GM18517 (cell line): Measurements from ENCODE around the gene SZT2.
A peak's percentile ranks its signal among the peaks of the same experiment; 100 is the strongest.

Experiments used
- ATAC-seq: cut with Tn5 transposase; IDR thresholded peaks from one replicate; pipeline ENCODE4 v1.9.1; 2021; ENCODE audit warnings: mild to moderate bottlenecking, moderate library complexity; ENCODE audit not compliant: unreplicated experiment

SZT2 gene

DNA sequence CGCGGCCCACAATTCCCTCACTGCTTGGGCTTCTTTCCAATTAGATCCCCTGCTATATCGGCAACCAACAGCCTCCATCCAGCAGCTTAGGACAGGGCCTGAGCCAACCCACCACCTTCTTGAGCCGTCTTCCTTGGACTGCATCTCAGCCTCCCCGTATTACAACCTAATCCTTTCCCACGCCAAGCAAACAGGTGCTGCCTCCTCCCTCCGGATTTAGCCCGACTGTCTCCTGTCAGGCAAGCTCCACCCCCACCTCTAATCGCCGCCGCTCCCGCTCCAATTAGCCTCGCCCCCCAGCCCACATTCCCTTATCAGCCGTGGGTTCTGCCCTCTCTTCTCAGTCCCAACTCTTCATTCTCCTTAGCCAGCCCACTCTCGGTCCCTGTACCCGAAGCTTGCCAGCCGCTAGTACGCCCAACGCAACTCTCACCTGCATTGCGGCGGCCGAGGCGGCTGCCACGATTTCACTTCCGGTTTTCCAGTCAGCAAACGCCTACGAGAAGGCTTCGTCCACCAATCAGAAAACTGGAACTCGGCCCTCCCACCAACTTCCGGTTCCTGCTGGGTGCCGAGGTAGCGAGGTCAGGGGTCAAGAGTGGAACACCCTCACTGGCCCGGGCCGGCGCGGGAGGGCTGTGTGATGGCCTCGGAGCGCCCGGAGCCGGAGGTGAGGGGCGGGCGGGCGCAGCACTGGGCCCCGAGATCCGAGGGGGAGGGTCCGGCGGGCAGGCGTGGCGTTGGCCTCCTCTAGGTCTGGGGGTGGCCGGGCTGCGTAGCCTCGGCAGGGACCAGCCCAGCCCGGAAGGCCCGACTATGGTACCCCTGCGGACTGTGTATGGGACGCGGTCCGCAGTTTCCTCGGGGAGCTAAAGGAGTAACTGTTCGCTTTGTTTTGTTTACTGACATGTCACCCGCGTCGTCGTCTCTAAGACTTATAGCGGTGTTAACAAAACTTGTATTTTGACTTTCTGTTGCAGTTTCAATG lies at the start of gene SZT2, which contains the start of gene MED8:
TSS of gene SZT2 (plus strand) at position 574 of the 988 bp plus-strand sequence. CDS start at position 644, 70 bp downstream.
TSS of gene MED8 (minus strand) at position 475 of the 988 bp plus-strand sequence. CDS start at position 439, 36 bp downstream.
- ATAC-seq: peak; percentile 89

- no peak for ATAC-seq
Observed at GRCh38 chr1:43340559-43340958, 49.1 kb upstream of the SZT2 start.

DNA sequence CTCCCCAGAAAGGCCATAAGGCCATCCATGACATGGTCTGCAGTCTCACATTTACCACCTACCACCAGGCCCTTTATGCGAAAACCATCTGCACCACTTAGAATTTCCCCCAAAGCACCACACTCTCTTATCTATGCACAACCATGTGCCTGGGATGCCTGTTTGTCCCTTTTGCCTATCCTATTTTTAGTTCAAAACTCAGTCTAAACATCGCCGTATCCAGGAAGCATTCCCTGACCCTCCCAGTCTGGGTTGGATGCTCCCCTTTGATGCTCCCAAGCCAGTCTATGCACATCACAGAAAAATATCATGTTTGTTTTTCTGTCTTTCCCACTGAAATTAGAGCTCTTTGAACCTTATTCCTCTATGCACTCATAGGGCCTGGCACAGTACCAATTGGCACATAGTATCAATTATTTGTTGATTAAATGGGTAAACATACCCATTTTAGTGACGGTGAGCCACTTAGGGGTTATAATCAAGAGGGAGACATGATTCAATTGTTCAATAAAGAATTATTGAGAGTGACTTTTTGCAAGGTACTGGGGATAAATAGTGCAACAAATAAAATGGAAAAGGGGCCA lies 45.3 kb upstream of the SZT2 start:
- ATAC-seq: no peak

DNA sequence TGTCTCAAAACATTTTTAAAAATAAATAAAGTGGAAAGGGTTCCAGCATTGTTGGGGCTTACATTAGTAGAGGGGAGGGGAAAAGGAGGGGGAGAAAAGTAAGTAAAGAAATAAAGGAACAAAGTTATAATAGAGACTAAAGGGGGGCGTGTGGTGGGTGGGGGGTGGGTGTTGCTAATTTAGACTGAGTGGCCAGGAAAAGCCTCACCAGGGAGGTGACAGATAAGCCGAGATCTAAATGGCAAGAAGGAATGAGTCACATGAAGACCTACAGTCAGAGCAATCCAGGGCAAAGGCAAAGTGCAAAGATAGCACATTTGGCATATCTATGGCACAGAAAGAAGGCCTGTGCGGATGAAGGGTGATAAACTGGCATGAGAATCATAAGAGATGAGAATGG lies 44.6 kb upstream of the SZT2 start:
- no peak for ATAC-seq

DNA sequence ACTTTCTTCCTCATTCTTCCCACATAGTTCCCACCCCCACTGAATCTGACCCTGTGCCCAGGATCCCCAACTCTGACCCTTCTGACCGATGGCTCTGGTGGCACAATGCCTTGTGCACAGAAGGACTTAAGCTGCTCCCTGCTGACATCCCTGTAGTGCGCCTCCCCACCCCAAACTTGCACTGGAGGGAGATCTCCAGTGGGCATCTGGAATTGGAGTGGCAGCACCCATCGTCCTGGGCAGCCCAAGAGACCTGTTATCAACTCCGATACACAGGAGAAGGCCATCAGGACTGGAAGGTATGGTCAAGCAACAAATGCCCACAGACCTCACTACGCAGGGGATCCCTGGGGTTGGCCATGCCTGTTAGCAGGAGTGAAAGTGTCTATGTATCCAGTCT lies 43.1 kb upstream of the SZT2 start:
- ATAC-seq: no peak

- ATAC-seq: no peak
Observed at GRCh38 chr1:43348343-43348808, 41.3 kb upstream of the SZT2 start.

- no peak for ATAC-seq
Observed at GRCh38 chr1:43348809-43349593, 40.7 kb upstream of the SZT2 start.

DNA sequence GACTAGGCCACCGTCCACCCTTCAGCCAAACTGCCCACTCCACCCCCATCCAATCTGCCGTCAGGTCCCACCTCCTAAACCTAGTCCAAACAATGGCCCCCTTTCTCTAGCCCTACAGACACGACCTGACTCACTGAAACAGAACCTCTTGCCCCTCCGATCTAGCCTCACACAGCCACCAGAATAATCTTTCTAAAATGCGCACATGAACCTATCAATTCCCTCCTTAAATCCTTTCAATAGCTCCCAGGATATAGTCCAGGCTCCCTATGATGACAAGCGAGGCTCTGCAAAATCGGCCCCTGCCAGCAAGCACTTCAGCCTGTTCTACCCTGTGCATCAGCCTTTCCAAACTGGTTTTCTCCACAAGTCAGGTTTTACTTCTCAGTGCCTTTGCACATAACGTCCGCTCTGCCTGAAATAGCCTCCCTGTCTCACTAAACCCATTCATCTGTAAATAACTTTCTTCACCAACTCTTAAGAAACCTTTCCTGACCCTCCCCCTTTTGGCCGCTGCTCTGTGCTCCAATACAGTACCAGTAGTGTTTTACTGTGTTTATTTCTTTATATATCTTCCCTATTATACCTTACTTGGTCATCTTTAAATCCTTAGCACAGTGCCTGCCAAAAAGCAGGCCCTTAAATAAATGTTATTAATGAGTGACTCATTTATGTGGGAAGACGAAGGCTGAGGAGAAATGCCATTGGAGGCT lies 39.9 kb upstream of the SZT2 start:
- ATAC-seq: no peak

DNA sequence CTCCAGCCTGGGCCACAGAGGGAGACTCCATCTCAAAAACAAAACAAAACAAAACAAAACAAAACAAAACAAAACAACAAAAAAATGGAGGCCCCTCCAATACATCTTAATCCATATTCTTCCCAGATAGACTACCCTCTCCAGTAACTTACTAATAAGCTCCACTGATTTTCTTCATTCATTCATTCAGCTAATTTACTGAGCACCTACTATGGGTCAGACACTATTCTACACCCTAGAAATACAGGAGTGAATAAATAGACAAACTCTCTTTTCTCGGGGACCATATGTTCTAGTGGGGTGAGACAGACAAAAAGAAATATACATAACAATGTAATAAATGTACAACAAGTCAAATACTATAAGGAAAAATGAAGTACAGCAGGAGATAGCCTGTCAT lies 38.7 kb upstream of the SZT2 start:
- ATAC-seq: no peak

- ATAC-seq: no peak
Observed at GRCh38 chr1:43351421-43352350, 38.0 kb upstream of the SZT2 start.

- ATAC-seq: no peak
Observed at GRCh38 chr1:43352351-43352705, 37.4 kb upstream of the SZT2 start.

DNA sequence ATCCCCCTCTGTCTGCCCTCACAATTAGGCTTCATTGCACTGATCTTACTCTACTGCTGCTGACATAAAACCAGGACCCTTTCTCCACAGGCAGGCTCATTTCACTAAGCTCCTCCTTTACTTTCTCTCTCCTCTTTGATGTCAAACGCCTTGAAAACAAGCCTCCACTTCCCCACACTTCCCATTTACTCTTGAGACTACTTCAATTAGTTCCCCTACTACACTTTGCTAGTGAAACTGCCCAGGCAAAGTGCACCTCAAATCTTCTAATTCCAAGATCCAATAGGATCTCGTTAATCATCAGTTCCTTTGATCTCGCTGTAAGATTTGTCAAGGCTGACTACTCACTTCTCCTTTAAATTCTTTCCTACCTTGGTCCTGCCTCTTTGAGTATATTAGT lies 36.8 kb upstream of the SZT2 start:
- no peak for ATAC-seq

GRCh38 chr1:43354471-43354870 lies 35.2 kb upstream of the SZT2 start:
- no peak for ATAC-seq

- no peak for ATAC-seq
Observed at GRCh38 chr1:43354936-43355335, 34.8 kb upstream of the SZT2 start.

- no peak for ATAC-seq
Observed at GRCh38 chr1:43357251-43357650, 32.4 kb upstream of the SZT2 start.

DNA sequence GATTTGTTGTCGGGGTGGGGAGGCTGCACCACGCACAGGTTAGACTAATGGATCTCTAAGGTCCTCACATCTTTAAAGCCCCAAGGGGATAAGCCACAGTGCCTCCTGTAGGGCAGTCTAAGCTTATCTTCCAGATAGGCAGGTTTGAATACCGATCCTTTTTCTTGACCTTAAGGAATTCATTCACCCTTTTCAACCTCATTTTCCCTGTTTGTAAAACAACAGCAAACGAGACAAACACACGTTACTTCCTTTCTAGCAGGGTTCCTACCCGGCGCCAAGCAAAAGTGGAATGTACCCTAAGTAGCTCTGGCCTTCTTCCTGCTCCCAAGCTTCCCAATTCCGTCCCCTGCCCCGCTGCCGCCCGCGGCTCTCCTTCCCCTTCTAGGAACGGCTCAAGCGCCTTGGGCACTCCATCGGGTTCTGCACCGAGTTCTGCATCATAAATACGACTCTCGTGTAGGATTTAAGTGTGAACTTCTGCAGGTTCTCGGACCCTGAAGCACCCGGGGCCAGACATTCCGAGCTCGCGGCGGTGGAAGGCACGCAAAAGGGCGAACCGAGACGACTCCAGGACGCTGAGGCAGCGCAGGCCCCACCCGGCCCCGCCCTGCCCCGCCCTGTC lies 31.5 kb upstream of the SZT2 start:
- ATAC-seq: no peak

DNA sequence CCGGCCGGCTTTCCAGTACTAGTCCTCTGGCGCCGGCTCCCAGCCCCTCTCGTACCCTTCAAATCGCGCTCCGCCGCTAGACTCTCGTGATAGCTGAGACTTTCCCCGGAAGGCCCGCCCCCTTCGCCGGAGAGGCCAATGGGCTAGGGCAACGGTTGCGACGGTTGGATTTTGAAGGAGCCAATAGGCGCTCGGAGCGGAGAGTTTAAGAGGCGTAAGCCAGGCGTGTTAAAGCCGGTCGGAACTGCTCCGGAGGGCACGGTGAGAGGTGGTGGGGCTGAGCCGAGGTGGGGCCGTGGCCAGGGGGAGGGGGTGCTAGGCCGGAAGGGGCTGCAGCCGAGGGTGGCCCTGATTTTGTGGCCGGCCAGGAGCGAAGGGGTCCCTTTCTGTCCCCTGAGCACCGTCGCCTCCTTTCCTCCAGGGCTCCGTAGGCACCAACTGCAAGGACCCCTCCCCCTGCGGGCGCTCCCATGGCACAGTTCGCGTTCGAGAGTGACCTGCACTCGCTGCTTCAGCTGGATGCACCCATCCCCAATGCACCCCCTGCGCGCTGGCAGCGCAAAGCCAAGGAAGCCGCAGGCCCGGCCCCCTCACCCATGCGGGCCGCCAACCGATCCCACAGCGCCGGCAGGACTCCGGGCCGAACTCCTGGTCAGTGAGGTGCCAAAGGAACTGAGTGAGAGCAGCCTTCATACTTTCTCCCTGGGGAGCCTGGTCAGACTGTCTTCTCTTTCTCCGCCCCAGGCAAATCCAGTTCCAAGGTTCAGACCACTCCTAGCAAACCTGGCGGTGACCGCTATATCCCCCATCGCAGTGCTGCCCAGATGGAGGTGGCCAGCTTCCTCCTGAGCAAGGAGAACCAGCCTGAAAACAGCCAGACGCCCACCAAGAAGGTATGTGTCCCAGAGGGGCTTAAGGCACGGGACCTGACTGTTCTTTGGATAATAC lies 30.7 kb upstream of the SZT2 start, which contains the start of gene CDC20:
TSS of gene CDC20 (plus strand) at position 236 of the 948 bp plus-strand sequence. CDS start at position 471, 235 bp downstream.
- ATAC-seq: peak; percentile 90

GRCh38 chr1:43359696-43360095 lies 30.0 kb upstream of the SZT2 start:
- no peak for ATAC-seq
